Bronchus fibroblast of lung (primary cell): ENCODE results near the gene CYB5B. TPM values are rescaled to one million over a fixed set of nuclear protein-coding genes. Genes with fewer than 3 reads are reported as not detected.

Source experiments
- total RNA-seq: library from RNA; depleted of rRNA; stranded (reverse); fragments of >200 nt; gene quantifications from 2 replicates; pipeline ENCODE4 v1.2.3, GENCODE V29; 2015

The CYB5B gene, protein sequence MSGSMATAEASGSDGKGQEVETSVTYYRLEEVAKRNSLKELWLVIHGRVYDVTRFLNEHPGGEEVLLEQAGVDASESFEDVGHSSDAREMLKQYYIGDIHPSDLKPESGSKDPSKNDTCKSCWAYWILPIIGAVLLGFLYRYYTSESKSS
- 80.5 and 80.6 TPM in 2 replicates for total RNA-seq

GRCh38 chr16:69424053-69424934 is at the start of gene CYB5B:
Gene CYB5B (plus strand): TSS chr16:69424619. CDS start chr16:69424684, 65 bp downstream.

Other genes with a start within 250 kb of the CYB5B start
- 25.4 and 25.9 TPM in 2 replicates for gene SNTB2, start 237.5 kb upstream of the CYB5B start, total RNA-seq
- 32.7 and 34.0 TPM in 2 replicates for gene VPS4A, start 113.3 kb upstream of the CYB5B start, total RNA-seq
- 23.9 and 25.6 TPM in 2 replicates for gene PDF, start 94.0 kb upstream of the CYB5B start, total RNA-seq
- gene COG8, start 85.1 kb upstream of the CYB5B start, total RNA-seq = 34.5 and 35.8 TPM in 2 replicates
- gene NIP7, start 84.8 kb upstream of the CYB5B start, total RNA-seq = 22.0 and 23.5 TPM in 2 replicates
- gene TMED6, start 72.8 kb upstream of the CYB5B start, total RNA-seq = not detected in 2 replicates
- 6.8 and 8.2 TPM in 2 replicates for gene TERF2, start 38.6 kb upstream of the CYB5B start, total RNA-seq
- gene NFAT5, start 141.3 kb downstream of the CYB5B start, total RNA-seq = 4.0 and 4.7 TPM in 2 replicates